ENCODE data around the gene SLC6A11.

SLC6A11 gene

GRCh38 chr3:10816019-10816862 lies at the start of gene SLC6A11:
TSS of gene SLC6A11 (plus strand) at chr3:10816228. CDS start at chr3:10816266, 38 bp downstream.
- FAIRE-seq, result no peak

GRCh38 chr3:10768708-10769394 lies 47.2 kb upstream of the SLC6A11 start:
- no peak for DNase-seq (ENCODE audit: insufficient read length, low spot score)
- FAIRE-seq, result no peak

More at GRCh38 chr3:10816019-10816862, at the start of gene SLC6A11:
- DNase-seq (ENCODE audit: insufficient read length, low spot score), result no peak

- DNase-seq (ENCODE audit: insufficient read length, low spot score) (no peak), FAIRE-seq (no peak)
Observed at GRCh38 chr3:10770547-10770946, 45.5 kb upstream of the SLC6A11 start.

- DNase-seq (ENCODE audit: insufficient read length, low spot score), result no peak
- FAIRE-seq, result no peak
Observed at GRCh38 chr3:10770981-10771380, 45.0 kb upstream of the SLC6A11 start.

DNA sequence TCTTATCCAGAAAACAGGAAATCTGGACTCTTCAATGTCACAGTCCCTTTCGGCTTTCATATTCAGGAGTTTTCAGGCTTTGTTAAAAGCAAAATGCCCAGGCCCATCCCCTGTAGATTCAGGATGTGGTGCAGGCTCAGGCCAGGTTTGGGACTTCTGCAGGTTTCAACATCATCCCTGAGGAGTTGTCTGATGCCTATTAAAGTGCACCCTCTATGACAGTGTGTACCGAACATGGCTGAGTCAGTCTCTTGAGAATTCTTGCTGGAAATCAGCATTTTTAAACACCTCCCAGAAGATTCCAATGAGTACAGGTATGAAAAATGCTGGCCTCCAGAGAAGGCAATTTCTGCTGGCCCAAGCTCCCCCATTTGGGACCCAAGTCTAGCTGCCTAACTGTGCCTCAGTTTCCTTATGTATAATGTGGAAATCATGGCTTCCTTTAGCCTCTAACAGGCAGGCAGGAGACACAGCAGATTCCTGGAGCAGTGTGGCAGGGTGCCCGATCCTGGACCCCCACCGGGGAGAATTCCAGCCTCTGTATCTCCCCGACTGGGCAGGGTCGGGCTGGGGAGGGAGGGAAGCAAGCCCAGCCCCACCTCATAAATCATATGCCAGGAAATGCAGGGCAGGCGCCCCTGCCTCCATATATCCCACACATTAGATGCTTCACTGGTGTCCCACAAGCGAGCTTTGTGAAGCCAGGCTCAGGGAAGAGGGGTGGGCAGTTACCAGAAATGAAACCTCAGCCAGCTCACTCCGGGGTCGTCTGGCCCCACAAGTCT lies 44.4 kb upstream of the SLC6A11 start:
- DNase-seq (ENCODE audit: insufficient read length, low spot score) (no peak), FAIRE-seq (no peak)

DNA sequence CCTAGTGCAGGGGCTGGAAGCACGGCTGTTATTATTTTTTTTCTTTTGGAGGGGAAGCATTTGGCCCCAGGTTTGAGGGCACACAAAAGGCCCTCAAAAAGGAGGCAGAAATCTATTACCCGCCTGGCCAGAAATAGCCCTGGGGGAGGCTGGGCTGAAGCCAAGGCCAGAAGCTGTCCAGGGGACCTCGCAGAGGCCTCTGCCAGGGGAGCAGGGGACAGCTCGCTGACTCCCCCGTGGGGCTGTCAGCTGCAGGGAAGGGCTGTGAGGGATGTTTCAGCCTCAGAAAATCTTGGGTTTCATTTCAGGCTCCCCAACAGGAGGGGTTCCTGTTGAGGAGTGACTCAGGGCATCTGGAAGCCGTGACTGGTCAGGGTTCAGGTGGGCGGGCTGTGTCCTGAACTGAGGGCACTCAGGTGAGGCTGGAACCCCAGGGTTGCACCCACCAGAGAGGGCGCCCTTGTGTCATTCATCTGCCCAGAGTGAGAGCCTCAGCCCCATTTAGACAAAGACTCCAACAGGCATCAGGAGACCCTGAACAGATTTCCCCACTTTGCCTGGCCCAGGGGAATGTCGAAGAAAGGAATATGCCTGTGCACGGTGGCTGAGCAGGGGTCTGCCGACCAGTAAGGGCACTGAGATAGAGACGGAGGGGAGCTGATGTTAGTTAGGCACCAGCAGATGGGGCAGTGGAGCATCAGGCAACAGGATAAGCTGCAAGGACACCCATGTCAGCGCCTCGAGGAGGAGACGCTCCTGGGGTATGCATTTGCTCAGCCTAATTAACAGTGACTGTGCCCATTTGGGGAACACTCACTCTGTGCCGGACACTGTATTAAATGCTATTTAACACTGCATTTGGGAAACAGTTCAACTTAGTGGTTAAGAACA lies 43.5 kb upstream of the SLC6A11 start:
- DNase-seq (ENCODE audit: insufficient read length, low spot score), result no peak
- no peak for FAIRE-seq

- DNase-seq (ENCODE audit: insufficient read length, low spot score), result no peak
Observed at GRCh38 chr3:10774129-10774670, 41.8 kb upstream of the SLC6A11 start.

GRCh38 chr3:10774825-10775224 lies 41.2 kb upstream of the SLC6A11 start:
- DNase-seq (ENCODE audit: insufficient read length, low spot score) (no peak), FAIRE-seq (no peak)

More at GRCh38 chr3:10774129-10774670, 41.8 kb upstream of the SLC6A11 start:
- FAIRE-seq, result no peak

DNA sequence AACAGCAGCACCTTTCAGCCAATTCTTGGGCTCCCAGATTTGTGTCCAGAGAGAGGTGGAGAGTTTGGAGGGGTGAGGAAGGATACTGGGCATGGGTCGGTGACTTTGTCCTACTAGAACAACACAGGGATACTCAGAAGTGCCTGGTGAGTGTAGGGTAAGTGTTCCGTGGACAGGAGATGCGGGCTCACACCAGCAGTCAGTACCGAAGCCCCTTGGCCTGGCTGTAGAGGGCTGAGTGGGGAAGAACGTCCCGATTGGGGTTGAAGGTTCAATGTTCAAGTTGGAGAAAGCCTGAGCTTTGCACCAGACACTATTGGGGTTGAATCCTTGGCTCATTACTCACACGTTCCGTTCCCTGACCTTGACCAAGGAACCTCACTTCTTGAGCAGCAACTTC lies 40.8 kb upstream of the SLC6A11 start:
- FAIRE-seq, result no peak
- no peak for DNase-seq (ENCODE audit: insufficient read length, low spot score)

DNA sequence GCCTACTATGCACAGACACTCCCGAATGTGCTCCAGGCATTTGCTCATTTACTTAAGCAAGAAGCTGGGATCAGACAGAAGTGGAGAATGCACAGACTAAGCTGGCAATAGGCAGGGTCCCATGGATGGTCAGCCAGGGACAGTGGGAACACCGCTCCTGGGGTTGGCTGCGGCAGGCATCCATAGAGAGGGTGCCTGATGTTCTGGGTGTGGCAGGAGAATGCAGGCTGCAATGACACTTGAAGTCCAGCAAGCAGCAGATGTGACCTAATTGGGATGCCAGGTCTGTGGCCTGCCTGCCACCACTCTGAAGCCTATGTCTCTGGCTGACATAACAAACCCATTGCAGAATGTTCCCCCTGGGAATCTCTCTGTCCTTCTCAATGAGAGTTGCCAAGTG lies 40.2 kb upstream of the SLC6A11 start:
- no peak for DNase-seq (ENCODE audit: insufficient read length, low spot score)
- FAIRE-seq, result no peak

DNA sequence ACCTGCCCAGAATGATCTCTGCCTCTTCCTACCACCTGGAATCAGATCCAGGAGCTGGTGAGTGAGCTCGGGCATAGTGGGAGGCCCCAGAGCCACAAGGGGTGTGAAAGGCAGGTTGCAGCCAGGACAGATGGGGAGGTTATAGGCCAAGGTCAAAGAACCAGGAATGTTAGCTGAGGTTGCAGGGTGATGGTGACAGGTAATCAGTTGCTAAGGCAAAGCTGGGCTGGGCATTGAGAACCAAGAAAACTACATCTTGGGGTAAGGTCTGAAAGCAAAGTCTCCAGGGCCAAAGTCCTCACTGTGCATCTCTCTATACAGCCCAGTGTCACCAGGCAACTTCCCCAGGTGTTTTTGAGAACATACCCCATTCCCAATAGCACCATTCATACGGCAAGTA lies 38.4 kb upstream of the SLC6A11 start:
- no peak for DNase-seq (ENCODE audit: insufficient read length, low spot score)
- FAIRE-seq, result no peak

GRCh38 chr3:10778492-10779292 lies 37.3 kb upstream of the SLC6A11 start:
- DNase-seq (ENCODE audit: insufficient read length, low spot score) (no peak), FAIRE-seq (no peak)

- FAIRE-seq, result no peak
Observed at GRCh38 chr3:10779293-10779805, 36.7 kb upstream of the SLC6A11 start.

GRCh38 chr3:10780243-10780642 lies 35.8 kb upstream of the SLC6A11 start:
- DNase-seq (ENCODE audit: insufficient read length, low spot score), result no peak
- no peak for FAIRE-seq

More at GRCh38 chr3:10779293-10779805, 36.7 kb upstream of the SLC6A11 start:
- DNase-seq (ENCODE audit: insufficient read length, low spot score), result no peak

DNA sequence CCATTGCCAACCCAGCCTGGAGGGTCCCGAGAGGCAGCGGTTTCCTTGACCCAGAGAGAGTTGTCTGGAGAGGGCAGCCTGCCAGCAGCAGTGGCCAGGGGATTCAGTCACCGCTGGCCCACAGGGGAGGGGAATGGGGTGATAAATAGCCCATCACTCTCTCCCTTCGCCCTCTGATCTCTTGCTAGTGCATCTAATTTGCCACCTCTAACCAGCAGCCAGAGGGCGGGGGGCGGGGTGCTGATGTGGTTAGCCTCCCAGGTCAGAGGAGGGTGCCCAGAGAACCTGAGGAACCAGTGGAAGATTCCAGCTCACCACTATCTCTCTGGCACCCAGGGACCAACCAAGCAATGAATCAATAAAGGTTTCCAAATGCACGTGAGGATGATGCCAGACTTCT lies 35.1 kb upstream of the SLC6A11 start:
- DNase-seq (ENCODE audit: insufficient read length, low spot score), result no peak
- FAIRE-seq, result no peak

GRCh38 chr3:10781981-10782380 lies 34.0 kb upstream of the SLC6A11 start:
- DNase-seq (ENCODE audit: insufficient read length, low spot score), result no peak
- FAIRE-seq, result no peak

- FAIRE-seq, result no peak
Observed at GRCh38 chr3:10783360-10784351, 32.4 kb upstream of the SLC6A11 start.

GRCh38 chr3:10786640-10787039 lies 29.4 kb upstream of the SLC6A11 start:
- FAIRE-seq (no peak), DNase-seq (ENCODE audit: insufficient read length, low spot score) (no peak)

More at GRCh38 chr3:10783360-10784351, 32.4 kb upstream of the SLC6A11 start:
- DNase-seq (ENCODE audit: insufficient read length, low spot score), result no peak
